T-cell (primary cell): ENCODE data around the gene AMZ2. TPM values are rescaled to one million over a fixed set of nuclear protein-coding genes. Genes with fewer than 3 reads are reported as not detected.
A peak's percentile ranks its signal among the peaks of the same experiment; 100 is the strongest.
"Not testable (repeated sequence)": the region's sequence is repeated elsewhere in the genome, so short reads cannot be mapped to it uniquely, and the experiment has no call there.

Experiments used
- ATAC-seq, 4 experiments: fragments of 200-7000 bp in 3 of 4; fragments of 150-1000 bp in 1 of 4; cut with Tn5 transposase; replicated peaks in 1 of 4; 1 replicate in 3 of 4; 2 replicates in 1 of 4; pipeline ENCODE4 v1.10.0; 2021; ENCODE audit warnings: moderate library complexity in 3 of 4, mild to moderate bottlenecking in 2 of 4, moderate number of reproducible peaks in 1 of 4
- CTCF ChIA-PET, 2 donors: fragments of 300-600 bp; sonication (Branson Sonifier 250); formaldehyde crosslinking; loops; one replicate each; lab custom pipeline; 2022; ENCODE audit warnings: antibody characterized with exemption in 2 of 2; lab: Charles Lee
- POLR2A ChIA-PET, 2 donors: fragments of 300-600 bp; sonication (Branson Sonifier 250); formaldehyde crosslinking; loops; one replicate each; lab custom pipeline; 2022; ENCODE audit warnings: antibody characterized with exemption in 2 of 2; lab: Charles Lee
- DNase-seq, 35 experiments: peaks; one replicate each; pipeline versions ENCODE4 v3.0.0 to v3.0.0-alpha.2; 2013 to 2023
- H3K27ac ChIP-seq: one replicate; pipeline ENCODE4 v1.5.1; 2013; ENCODE audit warnings: low read length
- H3K27me3 ChIP-seq, 2 experiments: replicated peaks in 1 of 2; 1 replicate in 1 of 2; 2 replicates in 1 of 2; pipeline versions ENCODE4 v1.6.1 to v1.7.0; 2013; ENCODE audit warnings: low read length in 1 of 2, mixed read lengths in 1 of 2; ENCODE audit not compliant: control insufficient read depth in 2 of 2, insufficient read depth in 2 of 2; ENCODE audit errors: extremely low read depth in 1 of 2
- H3K36me3 ChIP-seq, 2 donors: 1 replicate in 1 of 2; 2 replicates in 1 of 2; pipeline versions ENCODE4 v1.6.1 to v1.7.0; 2013; ENCODE audit warnings: low read length in 1 of 2; ENCODE audit not compliant: control insufficient read depth in 2 of 2, insufficient read depth in 1 of 2; ENCODE audit errors: extremely low read depth in 1 of 2
- H3K4me1 ChIP-seq, 2 experiments: 1 replicate in 1 of 2; 2 replicates in 1 of 2; pipeline versions ENCODE4 v1.6.1 to v1.7.0; 2013; ENCODE audit warnings: low read length in 2 of 2, mixed read lengths in 1 of 2; ENCODE audit not compliant: insufficient read depth in 2 of 2, control insufficient read depth in 1 of 2; ENCODE audit errors: extremely low read depth in 1 of 2
- H3K4me3 ChIP-seq, 2 donors: 1 replicate in 1 of 2; 2 replicates in 1 of 2; pipeline versions ENCODE4 v1.5.1 to v1.7.0; 2013; ENCODE audit warnings: mild to moderate bottlenecking in 2 of 2, low read length in 1 of 2, moderate library complexity in 1 of 2; ENCODE audit not compliant: control insufficient read depth in 1 of 2; ENCODE audit errors: extremely low read depth in 1 of 2
- H3K9me3 ChIP-seq: 2 replicates; pipeline ENCODE4 v1.7.0; 2013
- H3K27ac Mint-ChIP-seq, 2 donors: one replicate each; pipeline ENCODE4 v1.8.0; 2020 to 2021; ENCODE audit warnings: mild to moderate bottlenecking in 2 of 2, mixed read lengths in 2 of 2
- H3K27me3 Mint-ChIP-seq, 2 donors: one replicate each; pipeline ENCODE4 v1.8.0; 2021 to 2022; ENCODE audit warnings: mixed read lengths in 2 of 2
- H3K36me3 Mint-ChIP-seq: one replicate; pipeline ENCODE4 v1.8.0; 2021; ENCODE audit warnings: mixed read lengths
- H3K4me1 Mint-ChIP-seq, 3 donors: one replicate each; pipeline ENCODE4 v1.8.0; 2020 to 2022; ENCODE audit warnings: mixed read lengths in 3 of 3, mild to moderate bottlenecking in 1 of 3
- H3K4me3 Mint-ChIP-seq, 3 donors: one replicate each; pipeline ENCODE4 v1.8.0; 2020 to 2022; ENCODE audit warnings: mild to moderate bottlenecking in 3 of 3, mixed read lengths in 3 of 3, moderate library complexity in 3 of 3
- H3K9me3 Mint-ChIP-seq, 3 donors: one replicate each; pipeline ENCODE4 v1.8.0; 2020 to 2022; ENCODE audit warnings: mixed read lengths in 3 of 3
- WGBS: methylation state at CpG from one replicate; pipeline ENCODE4 v1.1.5; 2013; ENCODE audit warnings: missing lambda C conversion rate; ENCODE audit not compliant: insufficient coverage; 5-methylcytosine and 5-hydroxymethylcytosine counted together
- total RNA-seq, 35 experiments: library from RNA in 6 of 35; stranded (reverse) in 6 of 35; fragments of 120-200 nt in 1 of 35; gene quantifications; one replicate each; pipeline versions ENCODE4 v1.2.1 to v1.2.4 and lab custom pipeline; 2013 to 2026

AMZ2 gene
- total RNA-seq, 5 donors from 2014 or later (not counting 1 experiment from before 2014, with no cell fraction given), result 50.9 to 81.8 (median 60.5) TPM

DNA sequence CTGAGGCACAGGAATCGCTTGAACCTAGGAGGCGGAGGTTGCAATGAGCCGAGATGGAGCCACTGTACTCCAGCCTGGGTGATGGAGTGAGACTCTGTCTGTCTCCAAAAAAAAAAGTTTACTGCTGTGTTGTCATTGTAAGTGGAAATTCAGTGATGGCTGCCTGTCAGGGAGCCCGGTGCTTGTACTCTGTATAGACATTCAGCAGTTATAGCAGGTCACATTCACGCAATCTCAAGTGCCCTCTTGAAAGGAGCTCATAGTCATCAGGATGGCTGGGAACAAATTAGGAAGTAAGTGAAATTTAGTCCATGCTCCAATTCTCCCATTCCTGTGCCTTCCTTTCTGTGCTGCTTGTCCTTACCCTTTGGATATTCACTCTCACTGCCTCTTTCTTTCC, 32.4 kb upstream of the AMZ2 start:
- no CpG with 5 or more reads among the region's 5 CpGs for WGBS

DNA sequence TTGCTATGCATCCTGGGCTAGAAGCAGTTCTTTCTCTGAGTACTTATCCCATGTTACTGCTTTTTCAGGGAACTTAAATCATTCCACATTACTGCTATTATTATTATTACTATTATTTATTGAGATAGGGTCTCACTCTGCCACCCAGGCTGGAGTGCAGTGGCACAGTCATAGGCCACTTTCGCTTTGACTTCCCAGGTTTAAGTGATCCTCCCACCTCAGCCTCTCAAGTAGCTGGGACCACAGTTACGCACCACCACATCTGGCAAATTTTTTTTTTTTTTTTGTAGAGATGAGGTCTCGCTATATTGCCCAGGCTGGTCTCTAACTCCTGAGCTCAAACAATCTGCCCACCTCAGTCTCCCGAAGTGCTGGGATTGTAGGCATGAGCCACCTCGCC, 28.4 kb upstream of the AMZ2 start:
- peak overlapping the region in 1 of 2 donors; percentile 39 for H3K27ac Mint-ChIP-seq
- H3K36me3 Mint-ChIP-seq, result peaks cover 36% of the 10 kb centered on the region
- 100% methylated on average over 1 of the region's 5 CpGs for WGBS
- POLR2A ChIA-PET, ATAC-seq, H3K4me3 ChIP-seq, H3K4me1 ChIP-seq, H3K9me3 Mint-ChIP-seq, H3K27ac ChIP-seq, DNase-seq, H3K27me3 Mint-ChIP-seq, H3K9me3 ChIP-seq, H3K4me3 Mint-ChIP-seq, H3K27me3 ChIP-seq: not testable (repeated sequence)
- peaks cover 4 to 35% (median 29%) of the 10 kb centered on the region in 3 donors for H3K4me1 Mint-ChIP-seq
- CTCF ChIA-PET, result interaction anchor here in 1 of 2 donors (0.6 kb wide), 1 partner anchor 157 kb away, joined by 3 read pairs; no protein-coding TSS in a partner anchor
- peaks cover 3 to 12% of the 10 kb centered on the region in 2 donors for H3K36me3 ChIP-seq

More for the DNA sequence above, 32.4 kb upstream of the AMZ2 start:
- peaks cover 45% of the 10 kb centered on the region for H3K36me3 Mint-ChIP-seq
- not testable (repeated sequence) for H3K27ac Mint-ChIP-seq, ATAC-seq, H3K4me3 Mint-ChIP-seq, H3K27me3 Mint-ChIP-seq, H3K9me3 ChIP-seq, H3K4me3 ChIP-seq, H3K27ac ChIP-seq, H3K9me3 Mint-ChIP-seq, DNase-seq, H3K27me3 ChIP-seq, H3K4me1 ChIP-seq
- peaks cover 24 to 49% (median 47%) of the 10 kb centered on the region in 3 donors for H3K4me1 Mint-ChIP-seq
- peaks cover 7 to 26% of the 10 kb centered on the region in 2 donors for H3K36me3 ChIP-seq
- ChIA-PET CTCF (interaction anchor here in 1 of 2 donors (0.6 kb wide), 1 partner anchor 219 kb away, joined by 5 read pairs; no protein-coding TSS in a partner anchor), POLR2A (interaction anchor here in 1 of 2 donors (0.7 kb wide), 1 partner anchor 10 kb away, joined by 3 read pairs; no protein-coding TSS in a partner anchor)

DNA sequence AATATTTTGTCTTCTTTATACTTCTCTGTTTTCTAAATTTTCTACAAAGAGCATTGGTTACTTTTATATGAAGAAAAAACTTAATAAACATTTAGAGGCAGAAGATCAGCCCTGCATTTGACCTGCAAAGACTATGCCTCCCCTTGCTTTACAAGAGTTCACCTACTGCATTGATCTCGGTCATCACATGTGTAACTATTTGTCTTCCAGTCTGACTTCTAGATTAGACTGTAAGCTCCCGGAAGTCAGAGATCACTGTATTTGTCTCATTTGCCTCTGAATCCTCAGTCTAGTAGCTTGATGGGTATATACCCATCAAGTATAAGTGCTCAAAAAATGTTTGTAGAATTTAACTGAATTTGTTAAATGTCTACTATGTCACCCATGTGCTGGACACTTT, 27.7 kb upstream of the AMZ2 start:
- H3K4me3 Mint-ChIP-seq, H3K27me3 Mint-ChIP-seq, DNase-seq, H3K9me3 ChIP-seq, ATAC-seq, H3K27ac ChIP-seq, H3K27me3 ChIP-seq, H3K4me3 ChIP-seq, H3K4me1 ChIP-seq, H3K9me3 Mint-ChIP-seq: not testable (repeated sequence)
- peaks cover 3 to 12% of the 10 kb centered on the region in 2 donors for H3K36me3 ChIP-seq
- no CpG with 5 or more reads among the region's 2 CpGs for WGBS
- peaks cover 4 to 34% (median 25%) of the 10 kb centered on the region in 3 donors for H3K4me1 Mint-ChIP-seq
- H3K36me3 Mint-ChIP-seq, result peaks cover 34% of the 10 kb centered on the region
- H3K27ac Mint-ChIP-seq, result peak overlapping the region in 1 of 2 donors; percentile 2
- ChIA-PET CTCF (interaction anchor here in 1 of 2 donors (0.6 to 0.7 kb wide), 2 partner anchors 11 to 156 kb away, joined by 3 to 8 read pairs; no protein-coding TSS in a partner anchor), POLR2A (interaction anchor here in 1 of 2 donors (0.7 kb wide), 1 partner anchor 68 kb away, joined by 8 read pairs; no protein-coding TSS in a partner anchor)

DNA sequence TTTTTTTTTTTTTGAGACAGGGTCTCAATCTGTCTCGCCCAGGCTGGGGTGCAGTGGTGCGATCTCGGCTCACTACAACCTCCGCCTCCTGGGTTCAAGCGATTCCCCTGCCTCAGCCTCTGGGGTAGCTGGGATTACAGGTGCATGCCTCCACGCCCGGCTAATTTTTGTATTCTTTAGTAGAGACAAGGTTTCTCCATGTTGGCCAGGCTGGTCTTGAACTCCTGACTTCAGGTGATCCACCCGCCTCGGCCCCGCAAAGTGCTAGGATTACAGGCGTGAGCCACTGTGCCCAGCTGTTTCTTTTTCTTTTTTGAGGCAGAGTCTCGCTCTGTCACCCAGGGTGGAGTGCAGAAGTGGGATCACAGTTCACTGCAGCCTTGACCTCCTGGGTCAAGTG, 27.1 kb upstream of the AMZ2 start:
- H3K4me3 Mint-ChIP-seq, H3K27me3 ChIP-seq, H3K27me3 Mint-ChIP-seq, H3K9me3 Mint-ChIP-seq, H3K27ac Mint-ChIP-seq, H3K27ac ChIP-seq, H3K9me3 ChIP-seq, ATAC-seq, DNase-seq, H3K4me3 ChIP-seq: not testable (repeated sequence)
- Mint-ChIP-seq H3K4me1 (peaks cover 4 to 35% (median 25%) of the 10 kb centered on the region in 3 donors), H3K36me3 (peaks cover 34% of the 10 kb centered on the region)
- H3K36me3 ChIP-seq, result peaks cover 3 to 14% of the 10 kb centered on the region in 2 donors
- H3K4me1 ChIP-seq, result peaks cover 0 to 12% of the 10 kb centered on the region in 2 experiments
- ChIA-PET CTCF (interaction anchor here in 1 of 2 donors (0.7 kb wide), 1 partner anchor 10 kb away, joined by 8 read pairs; no protein-coding TSS in a partner anchor), POLR2A (interaction anchor here in 1 of 2 donors (0.7 kb wide), 1 partner anchor 68 kb away, joined by 8 read pairs; no protein-coding TSS in a partner anchor)
- WGBS, result 88% methylated on average over 9 of the region's 12 CpGs

DNA sequence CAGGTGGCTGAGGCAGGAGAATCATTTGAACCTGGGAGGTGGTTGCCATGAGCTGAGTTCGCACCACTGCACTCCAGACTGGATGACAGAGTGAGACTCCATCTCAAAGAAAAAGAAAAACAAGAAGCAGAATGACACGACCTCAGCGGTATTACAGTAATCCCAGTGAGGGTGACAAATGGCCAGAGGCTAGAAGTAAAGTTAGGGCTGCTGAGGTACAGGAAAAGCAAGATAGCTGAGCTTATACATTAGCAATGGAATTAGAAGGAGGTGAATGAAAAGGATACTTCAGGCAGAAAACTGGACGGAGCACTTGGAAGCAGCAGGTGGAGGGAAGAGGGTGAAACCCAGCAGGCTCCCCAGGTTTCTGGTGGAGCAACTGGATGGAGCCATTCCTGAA, 26.1 kb upstream of the AMZ2 start:
- ChIA-PET CTCF (no interaction called here), POLR2A (interaction anchor here in 1 of 2 donors (0.5 to 0.6 kb wide), 2 partner anchors 9 to 234 kb away, joined by 3 to 5 read pairs; no protein-coding TSS in a partner anchor)
- no peaks in the 10 kb centered on the region for H3K9me3 Mint-ChIP-seq
- H3K36me3 ChIP-seq, result peaks cover 3 to 15% of the 10 kb centered on the region in 2 donors
- peaks cover 34% of the 10 kb centered on the region for H3K36me3 Mint-ChIP-seq
- DNase-seq (no peak), ATAC-seq (no peak)
- peak overlapping the region in 1 of 3 donors; percentile 6 for H3K4me3 Mint-ChIP-seq
- no peaks in the 10 kb centered on the region for H3K27me3 ChIP-seq
- H3K27ac Mint-ChIP-seq, result peak overlapping the region in 1 of 2 donors; percentile 2
- peaks cover 4 to 30% (median 23%) of the 10 kb centered on the region in 3 donors for H3K4me1 Mint-ChIP-seq
- WGBS, result 100% methylated on average over 2 of the region's 4 CpGs
- H3K27me3 Mint-ChIP-seq, result no peaks in the 10 kb centered on the region
- no peak overlapping the region for H3K27ac ChIP-seq
- H3K4me3 ChIP-seq, result no peak overlapping the region
- peaks cover 0 to 13% of the 10 kb centered on the region in 2 experiments for H3K4me1 ChIP-seq
- no peaks in the 10 kb centered on the region for H3K9me3 ChIP-seq

DNA sequence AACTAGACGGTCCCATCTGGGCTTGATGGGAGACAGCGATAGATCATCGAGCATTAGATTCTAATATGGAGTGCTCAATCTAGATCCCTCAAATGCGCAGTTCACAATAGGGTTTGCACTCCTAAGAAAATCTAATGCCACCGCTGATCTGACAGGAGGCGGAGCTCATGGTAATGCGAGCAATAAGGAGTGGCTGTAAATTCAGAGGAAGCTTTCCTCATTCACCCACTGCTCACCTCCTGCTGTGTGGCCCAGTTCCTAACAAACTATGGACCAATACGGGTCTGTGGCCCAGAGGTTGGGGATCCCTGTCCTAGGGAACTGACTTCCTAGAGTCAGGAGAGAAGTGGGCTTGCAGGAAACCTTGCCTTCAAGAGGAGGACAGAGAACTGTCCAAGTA, 25.2 kb upstream of the AMZ2 start:
- H3K9me3 ChIP-seq, result no peaks in the 10 kb centered on the region
- H3K4me1 ChIP-seq, result peaks cover 0 to 13% of the 10 kb centered on the region in 2 experiments
- no peak overlapping the region for H3K4me3 Mint-ChIP-seq
- peaks cover 3 to 15% of the 10 kb centered on the region in 2 donors for H3K36me3 ChIP-seq
- no peaks in the 10 kb centered on the region for H3K27me3 ChIP-seq
- no peak overlapping the region for H3K27ac ChIP-seq
- no peaks in the 10 kb centered on the region for H3K27me3 Mint-ChIP-seq
- WGBS, result 100% methylated on average over 3 of the region's 8 CpGs
- ChIA-PET CTCF (interaction anchor here in 1 of 2 donors (0.8 kb wide), 1 partner anchor 121 kb away, joined by 3 read pairs; no protein-coding TSS in a partner anchor), POLR2A (interaction anchor here in 1 of 2 donors (0.6 kb wide), 1 partner anchor 18 kb away, joined by 4 read pairs; no protein-coding TSS in a partner anchor)
- ATAC-seq, result no peak
- DNase-seq, result no peak
- H3K36me3 Mint-ChIP-seq, result peaks cover 36% of the 10 kb centered on the region
- H3K4me1 Mint-ChIP-seq, result peaks cover 4 to 33% (median 23%) of the 10 kb centered on the region in 3 donors
- H3K9me3 Mint-ChIP-seq, result no peaks in the 10 kb centered on the region
- peak overlapping the region; percentile 78 to 79 for H3K27ac Mint-ChIP-seq
- H3K4me3 ChIP-seq, result no peak overlapping the region
